Dendritic cell treated with granulocyte-macrophage colony-stimulating factor and Interleukin-4, amounts not matched to agents 40 ng/mL and 50 ng/mL, for 4 days (primary cell): ENCODE results near the gene RAP1GAP.
"Not testable (repeated sequence)": the region's sequence is repeated elsewhere in the genome, so short reads cannot be mapped to it uniquely, and the experiment has no call there.

ENCODE experiments used
- H3K27ac Mint-ChIP-seq: one replicate; pipeline ENCODE4 v1.8.0; 2022; ENCODE audit warnings: mild to moderate bottlenecking, mixed read lengths
- H3K27me3 Mint-ChIP-seq: one replicate; pipeline ENCODE4 v1.8.0; 2022; ENCODE audit warnings: mild to moderate bottlenecking, mixed read lengths
- H3K36me3 Mint-ChIP-seq: one replicate; pipeline ENCODE4 v1.8.0; 2022; ENCODE audit warnings: low read depth, mixed read lengths
- H3K4me1 Mint-ChIP-seq: one replicate; pipeline ENCODE4 v1.8.0; 2022; ENCODE audit warnings: low read depth, mixed read lengths
- H3K4me3 Mint-ChIP-seq: one replicate; pipeline ENCODE4 v1.8.0; 2022; ENCODE audit warnings: mild to moderate bottlenecking, moderate library complexity, mixed read lengths
- H3K9me3 Mint-ChIP-seq: one replicate; pipeline ENCODE4 v1.8.0; 2022; ENCODE audit warnings: mixed read lengths
- intact Hi-C: fragments of 100-400 bp; cut with micrococcal nuclease; formaldehyde crosslinking; loops from one replicate; pipeline ENCODE4 v1.15.0; 2022

RAP1GAP gene

DNA sequence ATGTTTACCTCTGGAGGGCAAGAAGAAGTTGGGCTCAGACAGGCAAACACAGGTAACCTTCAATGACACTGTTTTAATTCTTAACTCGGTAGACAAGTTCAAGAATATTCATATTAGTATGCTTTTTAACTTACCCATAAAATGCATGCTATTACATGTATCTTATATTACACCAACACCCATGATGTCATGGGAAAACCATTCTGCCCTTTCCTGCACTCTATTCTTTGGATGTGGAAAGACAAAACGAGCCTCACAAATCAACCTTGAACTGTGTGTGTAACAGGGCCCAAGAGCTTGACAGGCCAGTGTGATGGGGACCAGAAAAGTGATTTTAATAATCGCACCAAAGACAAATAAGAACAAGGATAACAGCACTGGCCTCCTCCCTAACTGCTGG, 22.6 kb upstream of the RAP1GAP start:
- Mint-ChIP-seq H3K9me3 (no peaks in the 10 kb centered on the region), H3K4me3 (no peak overlapping the region), H3K27ac (no peak overlapping the region), H3K36me3 (peaks cover 97% of the 10 kb centered on the region), H3K27me3 (no peaks in the 10 kb centered on the region), H3K4me1 (no peaks in the 10 kb centered on the region)
- intact Hi-C loops, result no loop called here

- no peaks in the 10 kb centered on the region for H3K9me3 Mint-ChIP-seq
- no peak overlapping the region for H3K4me3 Mint-ChIP-seq
- intact Hi-C loops, result no loop called here
- peaks cover 100% of the 10 kb centered on the region for H3K36me3 Mint-ChIP-seq
- H3K27me3 Mint-ChIP-seq, result no peaks in the 10 kb centered on the region
- no peaks in the 10 kb centered on the region for H3K4me1 Mint-ChIP-seq
- H3K27ac Mint-ChIP-seq, result no peak overlapping the region
These were observed 20.7 kb upstream of the RAP1GAP start for GRCh38 chr1:21689661-21690372.

- Mint-ChIP-seq H3K4me1 (no peaks in the 10 kb centered on the region), H3K36me3 (peaks cover 100% of the 10 kb centered on the region), H3K27me3 (no peaks in the 10 kb centered on the region), H3K27ac (no peak overlapping the region), H3K9me3 (no peaks in the 10 kb centered on the region), H3K4me3 (no peak overlapping the region)
- intact Hi-C loops, result no loop called here
These were observed 17.9 kb upstream of the RAP1GAP start for GRCh38 chr1:21687081-21687529.

- Mint-ChIP-seq H3K4me1 (no peaks in the 10 kb centered on the region), H3K36me3 (peaks cover 100% of the 10 kb centered on the region), H3K27me3 (no peaks in the 10 kb centered on the region), H3K4me3 (no peak overlapping the region), H3K9me3 (no peaks in the 10 kb centered on the region), H3K27ac (no peak overlapping the region)
- intact Hi-C loops, result no loop called here
These were observed 17.0 kb upstream of the RAP1GAP start for GRCh38 chr1:21685946-21686678.

- no peak overlapping the region for H3K27ac Mint-ChIP-seq
- no peaks in the 10 kb centered on the region for H3K27me3 Mint-ChIP-seq
- peaks cover 100% of the 10 kb centered on the region for H3K36me3 Mint-ChIP-seq
- no peaks in the 10 kb centered on the region for H3K4me1 Mint-ChIP-seq
- no peak overlapping the region for H3K4me3 Mint-ChIP-seq
- intact Hi-C loops, result no loop called here
- H3K9me3 Mint-ChIP-seq, result no peaks in the 10 kb centered on the region
These were observed 12.3 kb upstream of the RAP1GAP start for GRCh38 chr1:21681426-21681825.

GRCh38 chr1:21680918-21681317, 11.8 kb upstream of the RAP1GAP start:
- H3K27ac Mint-ChIP-seq, result no peak overlapping the region
- no peaks in the 10 kb centered on the region for H3K9me3 Mint-ChIP-seq
- no peaks in the 10 kb centered on the region for H3K27me3 Mint-ChIP-seq
- intact Hi-C loops, result no loop called here
- peaks cover 95% of the 10 kb centered on the region for H3K36me3 Mint-ChIP-seq
- H3K4me1 Mint-ChIP-seq, result no peaks in the 10 kb centered on the region
- H3K4me3 Mint-ChIP-seq, result no peak overlapping the region

GRCh38 chr1:21680381-21680780, 11.2 kb upstream of the RAP1GAP start:
- intact Hi-C loops, result no loop called here
- Mint-ChIP-seq H3K27ac (no peak overlapping the region), H3K4me3 (no peak overlapping the region), H3K4me1 (no peaks in the 10 kb centered on the region), H3K36me3 (peaks cover 90% of the 10 kb centered on the region), H3K27me3 (no peaks in the 10 kb centered on the region), H3K9me3 (no peaks in the 10 kb centered on the region)

GRCh38 chr1:21677168-21677567, 8.0 kb upstream of the RAP1GAP start:
- H3K27me3 Mint-ChIP-seq, result peaks cover 2% of the 10 kb centered on the region
- H3K4me1 Mint-ChIP-seq, result peaks cover 30% of the 10 kb centered on the region
- H3K4me3 Mint-ChIP-seq, result no peak overlapping the region
- no peak overlapping the region for H3K27ac Mint-ChIP-seq
- H3K9me3 Mint-ChIP-seq, result no peaks in the 10 kb centered on the region
- intact Hi-C loops, result no loop called here
- peaks cover 57% of the 10 kb centered on the region for H3K36me3 Mint-ChIP-seq

GRCh38 chr1:21674957-21675356, 5.8 kb upstream of the RAP1GAP start:
- Mint-ChIP-seq H3K27me3 (peaks cover 23% of the 10 kb centered on the region), H3K27ac (no peak overlapping the region), H3K4me3 (no peak overlapping the region), H3K4me1 (peaks cover 52% of the 10 kb centered on the region), H3K9me3 (no peaks in the 10 kb centered on the region), H3K36me3 (peaks cover 35% of the 10 kb centered on the region)
- intact Hi-C loops, result no loop called here

DNA sequence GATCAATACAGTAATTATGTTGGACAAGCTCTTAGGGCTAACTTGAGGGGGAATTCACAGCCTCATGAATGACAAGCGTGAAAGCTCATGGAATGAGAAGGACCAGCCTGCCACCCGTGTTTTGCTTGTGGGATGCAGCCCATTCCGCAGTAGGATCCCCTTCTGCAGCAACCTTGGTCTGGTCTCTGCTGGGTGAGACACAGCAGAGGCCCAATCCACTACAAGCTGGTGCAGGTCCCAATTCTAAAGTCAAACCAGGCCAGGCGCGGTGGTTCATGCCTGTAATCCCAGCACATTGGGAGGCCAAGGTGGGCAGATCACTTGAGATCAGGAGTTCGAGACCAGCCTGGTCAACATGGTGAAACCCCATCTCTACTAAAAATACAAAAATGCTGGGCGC, 4.7 kb upstream of the RAP1GAP start:
- intact Hi-C loops, result not testable (repeated sequence)
- H3K27ac Mint-ChIP-seq, result peak overlapping the region; percentile 41

DNA sequence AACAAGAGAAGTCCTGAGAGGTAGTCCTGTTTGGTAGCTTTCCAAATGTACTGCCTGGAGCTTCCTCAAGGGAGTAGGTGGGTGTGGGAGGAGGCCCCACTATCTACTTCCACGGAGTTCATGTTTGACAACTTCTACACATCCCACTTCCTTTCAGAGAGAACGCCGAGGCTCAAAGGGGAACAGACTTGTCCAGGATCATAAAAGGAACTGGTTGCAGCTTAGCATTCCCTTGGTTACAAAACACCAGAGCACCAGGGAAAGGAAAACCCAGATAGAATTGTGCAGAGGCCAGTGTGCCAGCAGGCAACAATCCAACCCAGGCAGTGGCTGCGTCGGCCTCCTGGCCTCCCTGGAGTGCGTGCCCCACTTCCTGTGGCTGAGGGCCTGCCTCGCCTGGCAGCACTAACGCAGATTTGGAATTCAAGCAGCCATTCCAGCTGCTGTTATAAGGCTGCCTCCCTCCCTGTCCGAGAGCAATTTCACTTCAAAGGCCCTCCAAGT, 4.2 kb upstream of the RAP1GAP start:
- Mint-ChIP-seq H3K27me3 (peaks cover 37% of the 10 kb centered on the region), H3K36me3 (peaks cover 19% of the 10 kb centered on the region), H3K27ac (peak overlapping the region; percentile 41), H3K9me3 (no peaks in the 10 kb centered on the region), H3K4me3 (no peak overlapping the region), H3K4me1 (peaks cover 65% of the 10 kb centered on the region)
- intact Hi-C loops, result no loop called here

More for the DNA sequence above, 4.7 kb upstream of the RAP1GAP start:
- H3K4me3 Mint-ChIP-seq, H3K9me3 Mint-ChIP-seq: not testable (repeated sequence)
- Mint-ChIP-seq H3K4me1 (peaks cover 60% of the 10 kb centered on the region), H3K27me3 (peaks cover 32% of the 10 kb centered on the region), H3K36me3 (peaks cover 24% of the 10 kb centered on the region)

GRCh38 chr1:21672478-21673276, 3.5 kb upstream of the RAP1GAP start:
- peaks cover 71% of the 10 kb centered on the region for H3K4me1 Mint-ChIP-seq
- H3K36me3 Mint-ChIP-seq, result peaks cover 12% of the 10 kb centered on the region
- peak overlapping the region; percentile 41 for H3K27ac Mint-ChIP-seq
- H3K9me3 Mint-ChIP-seq, result no peaks in the 10 kb centered on the region
- no peak overlapping the region for H3K4me3 Mint-ChIP-seq
- intact Hi-C loops, result no loop called here
- peaks cover 43% of the 10 kb centered on the region for H3K27me3 Mint-ChIP-seq

- peak overlapping the region; percentile 34 for H3K27ac Mint-ChIP-seq
- peaks cover 5% of the 10 kb centered on the region for H3K36me3 Mint-ChIP-seq
- H3K27me3 Mint-ChIP-seq, result peaks cover 50% of the 10 kb centered on the region
- peaks cover 79% of the 10 kb centered on the region for H3K4me1 Mint-ChIP-seq
- no peak overlapping the region for H3K4me3 Mint-ChIP-seq
- intact Hi-C loops, result no loop called here
- H3K9me3 Mint-ChIP-seq, result no peaks in the 10 kb centered on the region
These were observed 2.8 kb upstream of the RAP1GAP start for GRCh38 chr1:21671915-21672314.
